ENCODE data around the gene FAM120A. TPM values are rescaled to one million over a fixed set of nuclear protein-coding genes. Genes with fewer than 3 reads are reported as not detected.

FAM120A gene
- polyA plus RNA-seq, 1 experiment: 83.7 TPM

GRCh38 chr9:93580654-93581380 lies 129.3 kb downstream of the FAM120A start:
- Histone ChIP-seq H3K27ac (ENCODE audit: low read depth, low read length) (no peak overlapping the region), H3K9me3 (ENCODE audit: control insufficient read depth, insufficient read depth, low read length) (peaks cover 13% of the 10 kb centered on the region), H3K27me3 (ENCODE audit: control insufficient read depth, insufficient read depth, low read length) (no peaks in the 10 kb centered on the region), H3K4me3 (ENCODE audit: low read depth, low read length) (no peak overlapping the region)
- no peak for DNase-seq (ENCODE audit: low read depth, low spot score)
- TF ChIP-seq CTCF (IDR thresholded peaks at IDR 0.05; ENCODE audit: low read depth, low read length): no peak
- CTCF ChIA-PET: interaction anchor here (3.2 kb wide), 1 partner anchor 14 kb away, joined by 22 read pairs; no protein-coding TSS in a partner anchor
- POLR2A ChIA-PET: no interaction called here

- Histone ChIP-seq H3K27me3 (ENCODE audit: control insufficient read depth, insufficient read depth, low read length) (no peaks in the 10 kb centered on the region), H3K9me3 (ENCODE audit: control insufficient read depth, insufficient read depth, low read length) (peaks cover 13% of the 10 kb centered on the region), H3K27ac (ENCODE audit: low read depth, low read length) (no peak overlapping the region), H3K4me3 (ENCODE audit: low read depth, low read length) (no peak overlapping the region)
- no peak for DNase-seq (ENCODE audit: low read depth, low spot score)
- POLR2A ChIA-PET: interaction anchor here (1.0 kb wide), 1 partner anchor 16 kb away, joined by 4 read pairs; no protein-coding TSS in a partner anchor
- CTCF ChIA-PET: interaction anchor here (3.2 kb wide), 1 partner anchor 16 kb away, joined by 22 read pairs; no protein-coding TSS in a partner anchor
- TF ChIP-seq CTCF (IDR thresholded peaks at IDR 0.05; ENCODE audit: low read depth, low read length): no peak
Measured at GRCh38 chr9:93582115-93582514, 130.6 kb downstream of the FAM120A start.

- no peak for DNase-seq (ENCODE audit: low read depth, low spot score)
- Histone ChIP-seq H3K27me3 (ENCODE audit: control insufficient read depth, insufficient read depth, low read length) (no peaks in the 10 kb centered on the region), H3K9me3 (ENCODE audit: control insufficient read depth, insufficient read depth, low read length) (peaks cover 13% of the 10 kb centered on the region), H3K4me3 (ENCODE audit: low read depth, low read length) (no peak overlapping the region), H3K27ac (ENCODE audit: low read depth, low read length) (no peak overlapping the region)
- no peak for TF ChIP-seq CTCF (IDR thresholded peaks at IDR 0.05; ENCODE audit: low read depth, low read length)
- POLR2A ChIA-PET: interaction anchor here (1.0 kb wide), 1 partner anchor 16 kb away, joined by 4 read pairs; no protein-coding TSS in a partner anchor
- CTCF ChIA-PET: interaction anchor here (3.2 kb wide), 1 partner anchor 16 kb away, joined by 22 read pairs; no protein-coding TSS in a partner anchor
Measured at GRCh38 chr9:93582550-93582949, 131.1 kb downstream of the FAM120A start.

- no peak for TF ChIP-seq CTCF (IDR thresholded peaks at IDR 0.05; ENCODE audit: low read depth, low read length)
- Histone ChIP-seq H3K4me3 (ENCODE audit: low read depth, low read length) (no peak overlapping the region), H3K27ac (ENCODE audit: low read depth, low read length) (no peak overlapping the region), H3K27me3 (ENCODE audit: control insufficient read depth, insufficient read depth, low read length) (no peaks in the 10 kb centered on the region), H3K9me3 (ENCODE audit: control insufficient read depth, insufficient read depth, low read length) (peaks cover 13% of the 10 kb centered on the region)
- DNase-seq (ENCODE audit: low read depth, low spot score): no peak
- CTCF ChIA-PET: interaction anchor here (1.4 kb wide), 1 partner anchor 19 kb away, joined by 10 read pairs; no protein-coding TSS in a partner anchor
- POLR2A ChIA-PET: no interaction called here
Measured at GRCh38 chr9:93585259-93585658, 133.8 kb downstream of the FAM120A start.

- H3K9me3 ChIP-seq (ENCODE audit: control insufficient read depth, insufficient read depth, low read length): peaks cover 13% of the 10 kb centered on the region
- no peak for DNase-seq (ENCODE audit: low read depth, low spot score)
- H3K27ac ChIP-seq (ENCODE audit: low read depth, low read length): no peak overlapping the region
- ChIA-PET POLR2A (no interaction called here), CTCF (interaction anchor here (1.4 kb wide), 1 partner anchor 19 kb away, joined by 10 read pairs; no protein-coding TSS in a partner anchor)
- H3K4me3 ChIP-seq (ENCODE audit: low read depth, low read length): no peak overlapping the region
- H3K27me3 ChIP-seq (ENCODE audit: control insufficient read depth, insufficient read depth, low read length): no peaks in the 10 kb centered on the region
- no peak for TF ChIP-seq CTCF (IDR thresholded peaks at IDR 0.05; ENCODE audit: low read depth, low read length)
Measured at GRCh38 chr9:93585695-93586094, 134.2 kb downstream of the FAM120A start.

Measured in AG04450 (cell line).